Activated CD8-positive, alpha-beta memory T cell treated with anti-CD3 and anti-CD28 coated beads, Interleukin-2, amount 10 ng/mL, durations not matched to agents 7 days and 5 days (primary cell): ENCODE data around the gene TDP1. TPM values are rescaled to one million over a fixed set of nuclear protein-coding genes. Genes with fewer than 3 reads are reported as not detected.

Experiments
- ATAC-seq: fragments of 150-1000 bp; cut with Tn5 transposase; one replicate; pipeline ENCODE4 v1.10.0; 2021; ENCODE audit warnings: moderate library complexity
- CTCF ChIA-PET: fragments of 350-600 bp; sonication (Branson Sonifier 250); formaldehyde crosslinking; loops from one replicate; lab custom pipeline; 2021; ENCODE audit warnings: antibody characterized with exemption; lab: Charles Lee
- DNase-seq: peaks from one replicate; pipeline ENCODE4 v3.0.0-alpha.2; 2020
- H3K27ac Mint-ChIP-seq: one replicate; pipeline ENCODE4 v1.8.0; 2021; ENCODE audit warnings: mild to moderate bottlenecking, mixed read lengths
- H3K27me3 Mint-ChIP-seq: one replicate; pipeline ENCODE4 v1.8.0; 2021; ENCODE audit warnings: mixed read lengths
- H3K36me3 Mint-ChIP-seq: one replicate; pipeline ENCODE4 v1.8.0; 2021; ENCODE audit warnings: mild to moderate bottlenecking, mixed read lengths
- H3K4me1 Mint-ChIP-seq: one replicate; pipeline ENCODE4 v1.8.0; 2021; ENCODE audit warnings: mixed read lengths
- H3K4me3 Mint-ChIP-seq: one replicate; pipeline ENCODE4 v1.8.0; 2021; ENCODE audit warnings: mild to moderate bottlenecking, moderate library complexity, mixed read lengths
- H3K9me3 Mint-ChIP-seq: one replicate; pipeline ENCODE4 v1.8.0; 2022; ENCODE audit warnings: low read depth, mixed read lengths
- total RNA-seq, 2 experiments: library from RNA; stranded (reverse); gene quantifications; one replicate each; pipeline ENCODE4 v1.2.3, GENCODE V29; 2021

Gene TDP1
- total RNA-seq, 2 experiments from 2014 or later, result 83.8 to 90.3 TPM

DNA sequence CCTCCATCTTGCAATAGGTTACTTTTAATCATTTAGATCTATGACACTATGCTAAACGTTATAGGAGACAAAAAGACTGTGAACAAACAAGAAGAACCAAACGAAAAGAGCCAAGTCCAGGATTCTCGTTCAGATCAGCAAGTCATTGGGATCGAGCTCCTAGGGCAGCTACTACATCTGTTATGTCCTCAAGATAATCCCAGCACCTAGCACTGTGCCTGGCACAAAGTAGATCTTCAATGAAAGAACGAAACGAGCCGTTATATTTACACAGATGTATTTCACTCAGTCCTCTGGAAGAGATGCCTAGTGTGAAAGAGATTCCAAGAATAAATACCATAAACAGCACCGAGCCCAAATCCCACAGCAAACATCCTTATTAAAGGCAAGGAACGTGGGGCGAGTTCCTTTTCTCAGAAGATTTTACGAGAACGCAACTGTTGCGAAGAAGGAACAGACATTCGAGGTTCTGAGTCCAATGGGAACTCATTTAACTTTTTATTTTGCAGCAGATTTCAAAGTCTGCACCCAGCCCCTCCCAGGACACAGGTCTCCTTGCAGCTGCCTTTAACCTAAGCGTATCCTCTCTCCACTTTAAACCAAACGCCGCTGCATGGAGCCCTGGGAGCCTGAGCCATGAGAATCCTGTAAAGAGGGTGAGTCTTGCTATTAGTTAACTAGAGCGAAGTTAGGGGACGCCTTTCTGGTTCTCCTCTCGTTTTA, 544 bp upstream of the TDP1 start:
- DNase-seq (no peak), ATAC-seq (peak; percentile 13)
- Mint-ChIP-seq H3K27me3 (no peaks in the 10 kb centered on the region), H3K4me3 (peak overlapping the region; percentile 93), H3K9me3 (no peaks in the 10 kb centered on the region), H3K4me1 (peaks cover 49% of the 10 kb centered on the region), H3K36me3 (peaks cover 37% of the 10 kb centered on the region), H3K27ac (peak overlapping the region; percentile 90)
- CTCF ChIA-PET, result interaction anchor here (1.3 to 10.6 kb wide), 4 partner anchors 16 to 280 kb away, joined by 3 to 81 read pairs (median 10); no protein-coding TSS in a partner anchor

DNA sequence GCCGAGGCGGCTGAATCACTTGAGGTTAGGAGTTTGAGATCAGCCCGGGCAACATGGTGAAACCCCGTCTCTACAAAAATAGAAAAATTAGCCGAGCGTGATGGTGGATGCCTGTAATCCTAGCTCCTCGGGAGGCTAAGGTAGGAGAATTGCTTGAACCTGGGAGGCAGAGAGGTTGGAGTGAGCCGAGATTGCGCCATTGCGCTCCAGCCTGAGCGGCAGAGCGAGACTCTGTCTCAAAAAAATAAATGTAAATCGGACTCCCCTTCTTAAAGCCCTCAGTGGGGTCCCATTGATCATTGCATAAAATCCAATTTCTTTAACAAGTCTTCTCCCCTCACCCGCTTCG, 908 bp downstream of the TDP1 start:
- DNase-seq (no peak), ATAC-seq (no peak)
- H3K27ac Mint-ChIP-seq, result peak overlapping the region; percentile 98
- H3K27me3 Mint-ChIP-seq, result no peaks in the 10 kb centered on the region
- CTCF ChIA-PET, result interaction anchor here (0.5 to 10.6 kb wide), 6 partner anchors 10 to 1024 kb away, joined by 3 to 81 read pairs (median 3); no protein-coding TSS in a partner anchor
- no peaks in the 10 kb centered on the region for H3K9me3 Mint-ChIP-seq
- peaks cover 41% of the 10 kb centered on the region for H3K36me3 Mint-ChIP-seq
- peak overlapping the region; percentile 93 for H3K4me3 Mint-ChIP-seq
- peaks cover 63% of the 10 kb centered on the region for H3K4me1 Mint-ChIP-seq

DNA sequence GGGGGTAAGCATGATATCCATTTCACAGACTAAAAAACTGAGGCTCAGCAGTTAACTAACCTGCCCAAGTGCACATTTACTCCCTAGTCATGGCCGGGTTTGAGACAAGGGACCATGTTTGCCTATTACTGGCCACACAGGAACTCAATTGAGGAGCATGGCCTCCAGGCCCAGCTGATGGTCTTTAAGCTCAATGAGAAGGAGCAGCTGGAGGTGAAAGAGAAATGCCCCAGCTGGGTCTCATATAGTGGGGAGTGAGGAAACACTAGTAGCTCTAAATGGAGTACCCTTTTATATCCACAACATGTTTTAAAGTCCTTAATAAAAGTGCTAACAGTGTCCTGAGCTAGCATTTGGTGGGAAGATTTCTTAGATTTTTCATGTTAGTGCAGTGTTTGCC, 1.6 kb downstream of the TDP1 start:
- Mint-ChIP-seq H3K27ac (peak overlapping the region; percentile 98), H3K27me3 (no peaks in the 10 kb centered on the region), H3K36me3 (peaks cover 44% of the 10 kb centered on the region), H3K9me3 (no peaks in the 10 kb centered on the region), H3K4me1 (peaks cover 66% of the 10 kb centered on the region), H3K4me3 (peak overlapping the region; percentile 93)
- CTCF ChIA-PET, result interaction anchor here (1.0 to 10.6 kb wide), 5 partner anchors 9 to 277 kb away, joined by 3 to 81 read pairs (median 3); no protein-coding TSS in a partner anchor
- DNase-seq (no peak), ATAC-seq (no peak)

DNA sequence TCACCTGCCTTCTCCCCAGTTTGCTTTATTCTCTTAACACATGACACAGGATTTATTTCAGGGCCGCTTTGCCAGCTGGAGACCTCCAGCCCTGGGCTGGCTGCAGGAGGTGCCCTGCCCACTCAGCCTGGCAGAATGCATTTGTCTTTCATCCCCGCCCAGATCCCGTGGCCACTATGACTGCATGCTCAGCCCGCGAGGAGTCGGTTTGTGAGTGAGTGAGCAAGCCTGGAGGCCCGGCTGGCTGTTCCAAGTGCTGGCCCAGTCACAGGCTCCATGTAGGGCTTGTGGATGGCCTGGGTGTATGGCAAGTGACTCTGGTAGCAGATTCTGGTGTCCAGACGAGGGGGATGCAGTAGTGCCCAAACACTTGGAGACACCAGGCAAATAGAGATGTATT, 2.1 kb downstream of the TDP1 start:
- no peak overlapping the region for H3K4me3 Mint-ChIP-seq
- no peaks in the 10 kb centered on the region for H3K9me3 Mint-ChIP-seq
- peaks cover 48% of the 10 kb centered on the region for H3K36me3 Mint-ChIP-seq
- no peaks in the 10 kb centered on the region for H3K27me3 Mint-ChIP-seq
- CTCF ChIA-PET, result interaction anchor here (1.0 to 10.6 kb wide), 4 partner anchors 14 to 277 kb away, joined by 3 to 81 read pairs (median 4); no protein-coding TSS in a partner anchor
- peaks cover 66% of the 10 kb centered on the region for H3K4me1 Mint-ChIP-seq
- DNase-seq (no peak), ATAC-seq (no peak)
- peak overlapping the region; percentile 51 for H3K27ac Mint-ChIP-seq

DNA sequence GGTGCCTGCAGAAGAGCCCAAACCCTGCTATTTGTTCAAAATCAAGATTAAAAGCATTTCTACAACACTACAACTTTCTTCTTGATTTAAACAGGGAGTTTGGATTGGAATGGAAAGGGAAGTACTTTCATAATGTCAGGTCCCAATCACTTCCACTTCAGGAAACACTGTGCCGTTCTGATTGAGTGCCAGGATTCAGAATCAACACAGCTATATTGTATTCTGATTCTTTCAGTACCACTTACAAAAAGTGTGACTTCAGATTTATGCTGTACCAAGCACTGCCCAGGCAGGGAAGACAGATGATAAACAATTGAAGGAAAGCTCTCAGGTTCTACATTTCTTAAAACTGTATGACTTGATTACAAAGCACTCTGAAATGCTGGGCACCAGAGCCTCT, 3.2 kb downstream of the TDP1 start:
- peaks cover 59% of the 10 kb centered on the region for H3K36me3 Mint-ChIP-seq
- CTCF ChIA-PET, result interaction anchor here (1.8 to 10.6 kb wide), 2 partner anchors 13 to 20 kb away, joined by 10 to 81 read pairs; no protein-coding TSS in a partner anchor
- no peaks in the 10 kb centered on the region for H3K9me3 Mint-ChIP-seq
- no peak for ATAC-seq
- no peak for DNase-seq
- peaks cover 59% of the 10 kb centered on the region for H3K4me1 Mint-ChIP-seq
- H3K4me3 Mint-ChIP-seq, result no peak overlapping the region
- H3K27ac Mint-ChIP-seq, result peak overlapping the region; percentile 32
- H3K27me3 Mint-ChIP-seq, result no peaks in the 10 kb centered on the region

DNA sequence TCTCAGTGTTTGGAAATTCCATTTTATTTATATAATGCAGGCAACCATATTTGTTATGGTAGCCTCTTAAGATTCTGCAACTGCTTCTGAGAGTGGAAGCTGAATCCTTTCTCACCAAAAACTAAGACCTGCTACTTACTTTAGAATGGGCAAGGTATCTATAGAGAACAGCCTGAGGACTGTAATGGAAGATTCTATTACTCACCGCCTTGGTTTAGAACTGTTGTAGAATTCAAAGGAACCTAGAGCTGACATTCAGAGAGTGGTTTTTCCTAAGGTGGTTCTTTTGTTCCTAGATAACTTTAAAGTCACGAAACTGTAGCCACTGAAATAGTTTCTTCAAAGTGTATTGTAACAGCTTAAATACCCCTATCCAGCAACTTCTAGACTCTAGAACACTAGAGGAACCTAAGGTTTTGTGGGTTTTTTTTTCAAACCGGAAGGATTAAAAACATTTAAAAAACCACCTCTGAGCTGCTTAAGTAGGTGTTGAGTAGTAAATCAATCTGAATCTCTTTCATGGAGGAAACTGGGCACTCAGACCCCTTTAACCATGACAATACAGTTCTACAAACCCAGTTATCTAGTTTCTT, 4.2 kb downstream of the TDP1 start:
- H3K27me3 Mint-ChIP-seq, result no peaks in the 10 kb centered on the region
- no peak for DNase-seq
- peak overlapping the region; percentile 83 for H3K27ac Mint-ChIP-seq
- CTCF ChIA-PET, result interaction anchor here (0.8 to 10.6 kb wide), 5 partner anchors 12 to 275 kb away, joined by 3 to 81 read pairs (median 4); partner anchors contain the start of gene KCNK13
- peaks cover 58% of the 10 kb centered on the region for H3K4me1 Mint-ChIP-seq
- peak overlapping the region; percentile 14 for H3K4me3 Mint-ChIP-seq
- H3K9me3 Mint-ChIP-seq, result no peaks in the 10 kb centered on the region
- H3K36me3 Mint-ChIP-seq, result peaks cover 65% of the 10 kb centered on the region
- peak; percentile 8 for ATAC-seq

DNA sequence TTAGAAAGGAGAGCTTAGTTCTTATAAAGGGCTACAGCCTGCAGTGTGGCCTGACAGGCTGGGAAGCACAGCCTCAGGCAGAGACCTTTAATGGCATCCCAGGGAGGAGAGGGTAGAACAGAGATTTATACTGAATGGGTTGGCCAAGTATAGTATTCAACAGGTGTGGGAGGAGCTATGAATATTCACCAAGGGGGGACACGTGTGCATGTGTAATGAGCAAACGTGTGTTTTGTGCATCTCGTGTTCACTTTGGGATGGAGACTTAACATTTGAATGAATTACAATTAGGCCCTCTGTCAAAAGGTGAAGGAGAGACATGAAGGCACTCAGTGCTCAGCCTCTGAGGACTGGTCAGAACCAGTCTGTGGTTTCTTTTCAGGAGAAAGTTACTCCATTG, 5.2 kb downstream of the TDP1 start:
- Mint-ChIP-seq H3K9me3 (no peaks in the 10 kb centered on the region), H3K27ac (peak overlapping the region; percentile 40), H3K4me3 (no peak overlapping the region), H3K36me3 (peaks cover 67% of the 10 kb centered on the region), H3K4me1 (peaks cover 58% of the 10 kb centered on the region), H3K27me3 (no peaks in the 10 kb centered on the region)
- CTCF ChIA-PET, result interaction anchor here (0.8 to 10.6 kb wide), 3 partner anchors 11 to 22 kb away, joined by 3 to 81 read pairs (median 3); no protein-coding TSS in a partner anchor
- DNase-seq, result no peak
- no peak for ATAC-seq

DNA sequence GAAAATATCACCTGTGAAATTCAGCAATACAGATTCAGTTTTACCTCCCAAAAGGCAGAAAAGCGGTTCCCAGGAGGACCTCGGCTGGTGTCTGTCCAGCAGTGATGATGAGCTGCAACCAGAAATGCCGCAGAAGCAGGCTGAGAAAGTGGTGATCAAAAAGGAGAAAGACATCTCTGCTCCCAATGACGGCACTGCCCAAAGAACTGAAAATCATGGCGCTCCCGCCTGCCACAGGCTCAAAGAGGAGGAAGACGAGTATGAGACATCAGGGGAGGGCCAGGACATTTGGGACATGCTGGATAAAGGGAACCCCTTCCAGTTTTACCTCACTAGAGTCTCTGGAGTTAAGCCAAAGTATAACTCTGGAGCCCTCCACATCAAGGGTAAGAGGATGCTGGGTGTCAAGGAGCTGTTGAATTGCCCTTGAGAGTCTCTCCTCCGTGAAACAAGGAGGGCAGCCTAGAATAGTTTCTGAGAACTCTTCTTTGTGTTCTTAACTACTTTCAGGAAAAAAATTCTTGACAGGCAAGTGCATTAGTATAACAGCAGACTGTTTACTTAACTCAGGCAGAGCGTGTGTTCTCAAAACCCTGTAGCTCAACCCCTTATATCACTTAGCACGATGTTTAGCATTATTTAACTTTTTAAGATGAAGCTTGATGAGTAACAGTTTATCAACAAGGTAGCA, 7.7 kb downstream of the TDP1 start:
- Mint-ChIP-seq H3K36me3 (peaks cover 61% of the 10 kb centered on the region), H3K27me3 (no peaks in the 10 kb centered on the region), H3K27ac (no peak overlapping the region), H3K9me3 (no peaks in the 10 kb centered on the region), H3K4me1 (peaks cover 36% of the 10 kb centered on the region), H3K4me3 (no peak overlapping the region)
- DNase-seq, result no peak
- no peak for ATAC-seq
- CTCF ChIA-PET, result interaction anchor here (10.6 kb wide), 1 partner anchor 9 kb away, joined by 81 read pairs; no protein-coding TSS in a partner anchor

DNA sequence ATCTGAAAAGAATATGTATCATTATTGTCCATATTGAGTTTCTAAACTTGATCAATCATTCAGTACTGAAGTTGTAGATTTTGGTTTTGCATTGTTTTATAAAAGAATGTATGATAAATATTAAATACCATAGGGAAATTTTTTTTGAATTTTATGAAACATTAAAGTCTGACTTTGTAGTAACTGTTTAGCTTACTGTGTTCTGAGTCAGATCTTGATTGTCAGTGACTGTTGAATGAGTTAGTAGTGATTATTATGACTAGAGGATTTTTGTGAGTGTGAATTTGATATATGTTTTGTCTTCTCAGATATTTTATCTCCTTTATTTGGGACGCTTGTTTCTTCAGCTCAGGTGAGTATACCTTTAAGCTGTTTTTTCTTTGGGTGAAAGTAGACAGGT, 10.1 kb downstream of the TDP1 start:
- Mint-ChIP-seq H3K27ac (no peak overlapping the region), H3K4me3 (no peak overlapping the region), H3K4me1 (peaks cover 16% of the 10 kb centered on the region), H3K27me3 (no peaks in the 10 kb centered on the region), H3K9me3 (no peaks in the 10 kb centered on the region), H3K36me3 (peaks cover 62% of the 10 kb centered on the region)
- ATAC-seq, result no peak
- DNase-seq, result no peak
- CTCF ChIA-PET, result interaction anchor here (0.6 to 0.9 kb wide), 3 partner anchors 9 to 937 kb away, joined by 3 read pairs; no protein-coding TSS in a partner anchor

DNA sequence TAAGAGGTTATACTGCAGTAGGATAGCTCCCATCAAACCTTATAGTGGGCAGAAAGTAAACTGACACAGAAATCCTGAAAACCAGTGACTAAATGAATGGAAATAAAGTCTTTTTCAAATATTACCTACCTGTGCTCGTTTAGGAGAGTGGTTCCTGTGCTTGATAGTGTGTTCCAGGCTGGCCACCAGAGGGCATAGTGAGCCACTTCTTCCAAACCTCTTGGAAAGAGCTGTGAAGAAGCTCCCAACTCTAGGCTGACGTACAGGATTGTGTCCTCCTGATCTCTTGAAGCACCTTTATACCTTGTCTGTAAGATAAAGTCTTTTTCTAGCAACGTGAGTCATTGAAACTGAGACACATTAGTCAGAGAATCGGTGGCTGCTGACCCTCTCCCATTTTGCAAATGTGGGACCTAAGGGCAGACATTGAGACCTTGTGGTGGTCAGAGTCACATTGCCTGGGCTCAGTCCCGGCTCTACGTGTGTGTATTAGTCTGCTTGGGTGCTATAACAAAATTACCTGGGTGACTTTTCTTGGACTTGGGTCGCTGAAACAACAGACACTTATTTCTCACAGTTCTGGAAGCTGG, 17.6 kb downstream of the TDP1 start:
- no peak overlapping the region for H3K27ac Mint-ChIP-seq

DNA sequence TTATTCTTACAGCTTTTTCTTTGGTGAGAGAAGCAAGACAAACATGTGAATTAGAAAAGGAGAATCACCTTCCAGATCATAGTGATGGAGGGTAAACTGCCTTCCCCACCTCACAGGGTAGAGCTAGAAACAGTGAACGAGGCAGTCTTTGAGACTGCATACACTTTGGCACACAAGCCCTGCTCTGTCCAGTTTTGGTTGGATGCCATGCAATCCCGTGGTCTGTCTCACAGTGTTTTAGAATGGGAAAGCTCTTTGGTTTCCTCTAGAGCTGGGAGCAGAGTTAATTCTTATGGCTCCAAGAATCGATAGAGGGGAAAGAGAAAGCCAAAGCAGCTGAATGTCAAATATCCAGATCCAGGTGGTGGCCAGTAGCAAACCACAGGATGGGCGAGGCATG, 21.9 kb downstream of the TDP1 start:
- H3K36me3 Mint-ChIP-seq, result peaks cover 41% of the 10 kb centered on the region
- no peaks in the 10 kb centered on the region for H3K4me1 Mint-ChIP-seq
- DNase-seq (no peak), ATAC-seq (no peak)
- H3K27me3 Mint-ChIP-seq, result no peaks in the 10 kb centered on the region
- no peak overlapping the region for H3K27ac Mint-ChIP-seq
- CTCF ChIA-PET, result interaction anchor here (0.9 to 1.7 kb wide), 4 partner anchors 12 to 258 kb away, joined by 3 to 6 read pairs (median 4); no protein-coding TSS in a partner anchor
- H3K9me3 Mint-ChIP-seq, result no peaks in the 10 kb centered on the region
- no peak overlapping the region for H3K4me3 Mint-ChIP-seq

More for the DNA sequence above, 17.6 kb downstream of the TDP1 start:
- Mint-ChIP-seq H3K4me3 (no peak overlapping the region), H3K4me1 (no peaks in the 10 kb centered on the region), H3K36me3 (peaks cover 49% of the 10 kb centered on the region), H3K9me3 (no peaks in the 10 kb centered on the region), H3K27me3 (no peaks in the 10 kb centered on the region)
- CTCF ChIA-PET, result interaction anchor here (0.7 to 5.6 kb wide), 20 partner anchors 8 to 947 kb away, joined by 3 to 81 read pairs (median 4); partner anchors contain the start of genes EFCAB11, KCNK13 and TDP1
- peak; percentile 69 for DNase-seq
- ATAC-seq, result peak; percentile 65

DNA sequence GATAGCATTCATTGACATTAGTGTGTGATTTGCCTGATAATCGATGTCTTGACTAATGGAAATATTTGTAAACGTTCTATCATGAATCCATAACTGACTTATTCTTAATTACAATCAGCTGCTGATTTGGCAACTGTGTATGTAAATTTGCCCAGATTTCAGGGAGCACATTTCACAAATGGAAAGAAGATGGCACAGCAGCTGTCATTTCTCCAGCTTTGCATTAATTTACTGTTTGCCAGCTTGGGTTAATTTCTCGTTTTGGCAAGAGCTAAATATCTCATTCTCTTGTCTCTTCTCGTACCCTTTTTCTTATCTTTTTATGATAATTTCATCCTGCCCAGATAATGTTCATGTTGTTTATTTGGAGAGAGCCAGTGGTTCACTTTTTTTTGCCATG, 22.9 kb downstream of the TDP1 start:
- Mint-ChIP-seq H3K36me3 (peaks cover 36% of the 10 kb centered on the region), H3K4me1 (no peaks in the 10 kb centered on the region), H3K9me3 (no peaks in the 10 kb centered on the region), H3K27me3 (no peaks in the 10 kb centered on the region), H3K27ac (no peak overlapping the region), H3K4me3 (no peak overlapping the region)
- CTCF ChIA-PET, result interaction anchor here (0.9 to 1.2 kb wide), 2 partner anchors 39 to 84 kb away, joined by 3 to 4 read pairs; partner anchors contain the start of gene KCNK13
- ATAC-seq (no peak), DNase-seq (no peak)
